SK-N-SH treated with all-trans-retinoic acid at 6 μM for 48 hours (cell line): ENCODE results near the gene RS1.

ENCODE experiments used
- ARNTL ChIP-seq: fragments of 450-650 bp; formaldehyde crosslinking; IDR thresholded peaks from 2 replicates; pipeline ENCODE4 v1.5.0; 2020; ENCODE audit warnings: low read depth, mild to moderate bottlenecking, moderate library complexity, borderline replicate concordance
- BACH2 ChIP-seq: fragments of 250-450 bp; sonication (Bioruptor Pico); IDR thresholded peaks from 2 replicates; pipeline ENCODE4 v1.9.0; 2021; ENCODE audit warnings: mild to moderate bottlenecking, borderline replicate concordance
- PPARA ChIP-seq: fragments of 250-450 bp; sonication (Bioruptor Pico); IDR thresholded peaks from 2 replicates; pipeline ENCODE4 v1.5.0; 2020; ENCODE audit warnings: mild to moderate bottlenecking, borderline replicate concordance
- TCF4 ChIP-seq: fragments of 250-450 bp; sonication (Bioruptor Pico); IDR thresholded peaks from 2 replicates; pipeline ENCODE4 v1.8.0; 2021; ENCODE audit warnings: mild to moderate bottlenecking, moderate library complexity, borderline replicate concordance
- ZFP3 ChIP-seq: fragments of 250-450 bp; sonication (Bioruptor Pico); IDR thresholded peaks from 2 replicates; pipeline ENCODE4 v1.5.0; 2020; ENCODE audit warnings: mild to moderate bottlenecking, moderate library complexity
- ZNF565 ChIP-seq: fragments of 450-650 bp; formaldehyde crosslinking; conservative IDR thresholded peaks from 2 replicates; pipeline ENCODE4 v1.5.0; 2020; ENCODE audit warnings: low read depth, mild to moderate bottlenecking, moderate library complexity
- TF ChIP-seq, protein P1 (sequence below): fragments of 250-450 bp; sonication (Bioruptor Pico); IDR thresholded peaks from 2 replicates; pipeline ENCODE4 v1.5.1; 2020; ENCODE audit warnings: low read depth, mild to moderate bottlenecking, moderate library complexity
- TF ChIP-seq, protein P2 (sequence below): fragments of 250-450 bp; sonication (Bioruptor Pico); IDR thresholded peaks from 2 replicates; pipeline ENCODE4 v1.5.1; 2021; ENCODE audit warnings: mild to moderate bottlenecking, moderate library complexity
- TF ChIP-seq, protein P3 (sequence below): fragments of 250-450 bp; sonication (Bioruptor Pico); IDR thresholded peaks from 2 replicates; pipeline ENCODE4 v1.8.0; 2020; ENCODE audit warnings: mild to moderate bottlenecking, moderate library complexity, borderline replicate concordance

DNA sequence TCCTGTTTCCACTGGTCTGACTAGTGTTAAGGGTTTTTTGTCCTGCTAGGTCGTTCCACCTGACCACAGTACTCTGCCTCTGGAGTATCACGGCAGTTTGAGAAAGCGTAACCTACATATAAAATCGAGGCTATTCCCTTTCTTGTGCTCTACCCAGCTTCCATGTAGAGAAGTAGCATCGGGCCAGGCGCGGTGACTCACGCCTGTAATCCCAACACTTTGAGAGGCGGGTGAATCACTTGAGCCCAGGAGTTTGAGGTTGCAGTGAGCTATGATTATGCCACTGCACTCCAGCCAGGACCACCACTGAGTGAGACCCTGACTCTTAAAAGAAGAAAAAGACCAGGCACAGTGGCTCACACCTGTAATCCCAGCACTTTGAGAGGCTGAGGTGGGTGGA is 43.0 kb upstream of the RS1 start:
- TF ChIP-seq, protein P1, sequence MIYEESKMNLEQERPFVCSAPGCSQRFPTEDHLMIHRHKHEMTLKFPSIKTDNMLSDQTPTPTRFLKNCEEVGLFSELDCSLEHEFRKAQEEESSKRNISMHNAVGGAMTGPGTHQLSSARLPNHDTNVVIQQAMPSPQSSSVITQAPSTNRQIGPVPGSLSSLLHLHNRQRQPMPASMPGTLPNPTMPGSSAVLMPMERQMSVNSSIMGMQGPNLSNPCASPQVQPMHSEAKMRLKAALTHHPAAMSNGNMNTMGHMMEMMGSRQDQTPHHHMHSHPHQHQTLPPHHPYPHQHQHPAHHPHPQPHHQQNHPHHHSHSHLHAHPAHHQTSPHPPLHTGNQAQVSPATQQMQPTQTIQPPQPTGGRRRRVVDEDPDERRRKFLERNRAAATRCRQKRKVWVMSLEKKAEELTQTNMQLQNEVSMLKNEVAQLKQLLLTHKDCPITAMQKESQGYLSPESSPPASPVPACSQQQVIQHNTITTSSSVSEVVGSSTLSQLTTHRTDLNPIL (CRISPR knock-in tag), result no peak
- TF ChIP-seq ZFP3 (CRISPR knock-in tag) (no peak), PPARA (CRISPR knock-in tag) (no peak), TCF4 (CRISPR knock-in tag) (no peak), ARNTL (no peak), ZNF565 (CRISPR knock-in tag) (no peak), BACH2 (no peak)
- TF ChIP-seq, protein P2, sequence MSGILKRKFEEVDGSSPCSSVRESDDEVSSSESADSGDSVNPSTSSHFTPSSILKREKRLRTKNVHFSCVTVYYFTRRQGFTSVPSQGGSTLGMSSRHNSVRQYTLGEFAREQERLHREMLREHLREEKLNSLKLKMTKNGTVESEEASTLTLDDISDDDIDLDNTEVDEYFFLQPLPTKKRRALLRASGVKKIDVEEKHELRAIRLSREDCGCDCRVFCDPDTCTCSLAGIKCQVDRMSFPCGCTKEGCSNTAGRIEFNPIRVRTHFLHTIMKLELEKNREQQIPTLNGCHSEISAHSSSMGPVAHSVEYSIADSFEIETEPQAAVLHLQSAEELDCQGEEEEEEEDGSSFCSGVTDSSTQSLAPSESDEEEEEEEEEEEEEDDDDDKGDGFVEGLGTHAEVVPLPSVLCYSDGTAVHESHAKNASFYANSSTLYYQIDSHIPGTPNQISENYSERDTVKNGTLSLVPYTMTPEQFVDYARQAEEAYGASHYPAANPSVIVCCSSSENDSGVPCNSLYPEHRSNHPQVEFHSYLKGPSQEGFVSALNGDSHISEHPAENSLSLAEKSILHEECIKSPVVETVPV (CRISPR knock-in tag), result no peak
- TF ChIP-seq, protein P3, sequence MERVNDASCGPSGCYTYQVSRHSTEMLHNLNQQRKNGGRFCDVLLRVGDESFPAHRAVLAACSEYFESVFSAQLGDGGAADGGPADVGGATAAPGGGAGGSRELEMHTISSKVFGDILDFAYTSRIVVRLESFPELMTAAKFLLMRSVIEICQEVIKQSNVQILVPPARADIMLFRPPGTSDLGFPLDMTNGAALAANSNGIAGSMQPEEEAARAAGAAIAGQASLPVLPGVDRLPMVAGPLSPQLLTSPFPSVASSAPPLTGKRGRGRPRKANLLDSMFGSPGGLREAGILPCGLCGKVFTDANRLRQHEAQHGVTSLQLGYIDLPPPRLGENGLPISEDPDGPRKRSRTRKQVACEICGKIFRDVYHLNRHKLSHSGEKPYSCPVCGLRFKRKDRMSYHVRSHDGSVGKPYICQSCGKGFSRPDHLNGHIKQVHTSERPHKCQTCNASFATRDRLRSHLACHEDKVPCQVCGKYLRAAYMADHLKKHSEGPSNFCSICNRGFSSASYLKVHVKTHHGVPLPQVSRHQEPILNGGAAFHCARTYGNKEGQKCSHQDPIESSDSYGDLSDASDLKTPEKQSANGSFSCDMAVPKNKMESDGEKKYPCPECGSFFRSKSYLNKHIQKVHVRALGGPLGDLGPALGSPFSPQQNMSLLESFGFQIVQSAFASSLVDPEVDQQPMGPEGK (CRISPR knock-in tag), result no peak
